OCI-LY3 (cell line): ENCODE results near the gene ITGA11.

ENCODE experiments used
- H2AFZ ChIP-seq: fragments of 200-600, 300-600 bp; shearing (Covaris generic); 2 replicates; pipeline ENCODE4 v1.6.0; 2014; ENCODE audit warnings: antibody characterized with exemption, low read depth, low read length
- H3K27ac ChIP-seq: fragments of 200-600, 300-600 bp; sonication (generic); 2 replicates; pipeline ENCODE4 v1.5.1; 2014; ENCODE audit warnings: mild to moderate bottlenecking, low read length, moderate library complexity, mixed read lengths
- H3K27me3 ChIP-seq: fragments of 200-600, 300-600 bp; sonication (generic); 2 replicates; pipeline ENCODE4 v1.6.1; 2014; ENCODE audit warnings: low read depth, low read length, mixed read lengths
- H3K36me3 ChIP-seq: fragments of 200-600, 300-600 bp; sonication (generic); replicated peaks from 2 replicates; pipeline ENCODE3; 2014; ENCODE audit warnings: low read depth, low read length, mixed read lengths
- H3K4me1 ChIP-seq: fragments of 300-600, 200-600 bp; sonication (generic); 2 replicates; pipeline ENCODE4 v1.6.1; 2014; ENCODE audit warnings: low read length, mixed read lengths
- H3K4me2 ChIP-seq: fragments of 200-600, 300-600 bp; sonication (generic); 2 replicates; pipeline ENCODE4 v1.6.1; 2014; ENCODE audit warnings: low read length, mixed read lengths
- H3K4me3 ChIP-seq: fragments of 300-600, 200-600 bp; sonication (generic); 2 replicates; pipeline ENCODE4 v1.5.1; 2014; ENCODE audit warnings: antibody characterized with exemption, mild to moderate bottlenecking, low read length, moderate library complexity
- H3K79me2 ChIP-seq: fragments of 300-600, 200-600 bp; shearing (Covaris generic); 2 replicates; pipeline ENCODE4 v1.6.1; 2014; ENCODE audit warnings: mild to moderate bottlenecking, low read length, mixed read lengths
- H3K9ac ChIP-seq: fragments of 300-600, 200-600 bp; shearing (Covaris generic); 2 replicates; pipeline ENCODE4 v1.6.0; 2014; ENCODE audit warnings: mild to moderate bottlenecking, low read length, moderate library complexity
- H3K9me3 ChIP-seq: fragments of 200-600, 300-600 bp; shearing (Covaris generic); 2 replicates; pipeline ENCODE4 v1.6.1; 2014; ENCODE audit warnings: low read length, mixed read lengths; ENCODE audit not compliant: insufficient read depth
- H4K20me1 ChIP-seq: fragments of 200-600, 300-600 bp; sonication (generic); 2 replicates; pipeline ENCODE4 v1.6.1; 2016; ENCODE audit warnings: low read length, mixed read lengths; ENCODE audit not compliant: insufficient read depth
- CTCF ChIP-seq: fragments of 200-600, 300-600 bp; sonication (generic); IDR thresholded peaks from 2 replicates; pipeline ENCODE4 v1.5.1; 2014; ENCODE audit warnings: antibody characterized with exemption, low read length, low read depth
- EZH2phosphoT487 ChIP-seq: fragments of 200-600 bp; shearing (Covaris generic); IDR thresholded peaks from 2 replicates; pipeline ENCODE4 v1.6.1; 2018; ENCODE audit warnings: antibody characterized with exemption, mixed run types, low read depth

Gene ITGA11

DNA sequence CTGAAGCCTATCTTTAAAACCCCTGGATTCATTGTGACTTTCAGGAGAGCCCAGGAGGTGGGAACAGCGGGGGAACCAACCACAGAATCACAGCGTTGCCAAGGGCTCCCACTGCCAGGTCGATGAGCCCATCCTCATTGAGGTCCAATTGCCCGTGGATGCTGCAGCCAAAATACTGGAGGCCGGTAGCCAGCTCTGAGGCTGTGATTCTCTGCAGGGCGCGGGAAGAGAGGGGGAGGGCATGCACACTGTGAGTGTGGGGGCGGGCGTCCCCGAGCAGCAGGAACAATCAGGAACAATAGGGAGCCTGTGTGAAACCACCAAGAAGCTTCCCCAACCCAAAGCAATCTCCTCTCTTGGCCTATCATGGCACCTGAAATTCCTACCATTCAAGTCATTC lies 101.1 kb downstream of the ITGA11 start:
- H3K79me2 ChIP-seq = no peaks in the 10 kb centered on the region
- H2AFZ ChIP-seq = no peak overlapping the region
- no peak overlapping the region for H3K9ac ChIP-seq
- H3K36me3 ChIP-seq = no peaks in the 10 kb centered on the region
- peaks cover 38% of the 10 kb centered on the region for H3K27me3 ChIP-seq
- TF ChIP-seq EZH2phosphoT487 (no peak), CTCF (no peak)
- no peak overlapping the region for H3K27ac ChIP-seq
- no peaks in the 10 kb centered on the region for H3K4me1 ChIP-seq
- no peak overlapping the region for H3K4me3 ChIP-seq
- no peaks in the 10 kb centered on the region for H3K9me3 ChIP-seq
- H4K20me1 ChIP-seq = no peaks in the 10 kb centered on the region
- H3K4me2 ChIP-seq = no peak overlapping the region

GRCh38 chr15:68330416-68330815 lies 101.5 kb downstream of the ITGA11 start:
- H3K4me2 ChIP-seq = no peak overlapping the region
- H3K79me2 ChIP-seq = no peaks in the 10 kb centered on the region
- no peak overlapping the region for H3K9ac ChIP-seq
- peaks cover 41% of the 10 kb centered on the region for H3K27me3 ChIP-seq
- TF ChIP-seq CTCF = no peak
- no peak for TF ChIP-seq EZH2phosphoT487
- H2AFZ ChIP-seq = no peak overlapping the region
- H3K4me1 ChIP-seq = no peaks in the 10 kb centered on the region
- no peaks in the 10 kb centered on the region for H3K36me3 ChIP-seq
- H3K27ac ChIP-seq = no peak overlapping the region
- H3K4me3 ChIP-seq = no peak overlapping the region
- no peaks in the 10 kb centered on the region for H3K9me3 ChIP-seq
- no peaks in the 10 kb centered on the region for H4K20me1 ChIP-seq

- no peak overlapping the region for H3K4me2 ChIP-seq
- H3K4me3 ChIP-seq = no peak overlapping the region
- H3K79me2 ChIP-seq = no peaks in the 10 kb centered on the region
- TF ChIP-seq EZH2phosphoT487 (no peak), CTCF (no peak)
- no peaks in the 10 kb centered on the region for H3K4me1 ChIP-seq
- no peak overlapping the region for H2AFZ ChIP-seq
- H3K27me3 ChIP-seq = peaks cover 54% of the 10 kb centered on the region
- H4K20me1 ChIP-seq = no peaks in the 10 kb centered on the region
- H3K36me3 ChIP-seq = no peaks in the 10 kb centered on the region
- no peak overlapping the region for H3K9ac ChIP-seq
- H3K27ac ChIP-seq = no peak overlapping the region
- no peaks in the 10 kb centered on the region for H3K9me3 ChIP-seq
Observed at GRCh38 chr15:68328964-68329363, 103.0 kb downstream of the ITGA11 start.

DNA sequence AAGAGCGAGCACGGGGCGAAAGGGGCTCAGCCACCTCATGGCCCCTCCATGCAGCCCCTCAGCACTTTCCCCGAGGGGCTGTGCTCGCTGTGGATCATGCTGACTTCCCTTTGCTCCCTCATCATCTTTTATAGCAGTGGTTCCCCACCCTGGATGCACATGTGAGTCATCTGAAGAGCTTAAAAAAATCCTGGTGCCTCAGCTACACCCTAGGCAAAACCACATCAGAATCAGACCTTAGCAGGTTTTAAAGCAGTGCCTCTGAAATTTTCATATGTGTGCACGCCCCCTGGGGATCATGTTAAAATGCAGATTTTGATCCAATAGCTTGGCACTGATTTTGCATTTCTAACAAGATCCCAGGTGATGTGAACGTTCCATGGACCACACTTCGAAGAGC lies 103.5 kb downstream of the ITGA11 start:
- Histone ChIP-seq H4K20me1 (no peaks in the 10 kb centered on the region), H3K9me3 (no peaks in the 10 kb centered on the region), H3K36me3 (no peaks in the 10 kb centered on the region), H2AFZ (no peak overlapping the region), H3K27me3 (peaks cover 57% of the 10 kb centered on the region), H3K4me3 (no peak overlapping the region), H3K79me2 (no peaks in the 10 kb centered on the region), H3K4me2 (no peak overlapping the region), H3K27ac (no peak overlapping the region), H3K9ac (no peak overlapping the region), H3K4me1 (no peaks in the 10 kb centered on the region)
- no peak for TF ChIP-seq EZH2phosphoT487
- TF ChIP-seq CTCF = no peak
